GM18508 (cell line): ENCODE measurements around the gene SNCG.
"Not testable (repeated sequence)": the region's sequence is repeated elsewhere in the genome, so short reads cannot be mapped to it uniquely, and the experiment has no call there.

Source experiments
- ATAC-seq: cut with Tn5 transposase; IDR thresholded peaks from one replicate; pipeline ENCODE4 v1.9.1; 2021; ENCODE audit warnings: moderate number of reproducible peaks; ENCODE audit not compliant: insufficient read depth, unreplicated experiment

SNCG gene

GRCh38 chr10:86972613-86973380, 14.4 kb downstream of the SNCG start:
- no peak for ATAC-seq

DNA sequence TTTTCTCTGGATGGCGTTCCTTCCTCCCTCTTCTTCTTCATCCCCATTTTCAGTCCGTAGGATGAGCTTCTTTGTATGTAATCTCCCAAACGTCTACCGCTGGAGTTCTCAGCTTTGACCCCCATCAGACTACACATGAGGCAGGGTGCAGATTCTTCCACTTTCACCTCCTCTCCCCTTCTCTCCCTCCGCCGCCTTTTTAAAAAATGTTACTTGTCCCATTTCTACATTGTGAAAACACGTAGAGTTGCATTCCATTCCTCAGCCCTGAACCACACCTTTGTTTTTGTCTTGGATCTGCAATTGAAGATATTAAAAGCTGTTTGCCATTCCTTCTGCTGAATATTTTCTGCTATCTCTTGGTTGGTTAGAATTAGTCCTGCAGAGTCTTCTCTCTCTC, 16.1 kb downstream of the SNCG start:
- no peak for ATAC-seq

GRCh38 chr10:86976362-86977056, 18.1 kb downstream of the SNCG start:
- ATAC-seq = no peak

GRCh38 chr10:86978457-86978856, 20.1 kb downstream of the SNCG start:
- ATAC-seq = not testable (repeated sequence)

GRCh38 chr10:86979296-86979818, 21.0 kb downstream of the SNCG start:
- ATAC-seq = no peak

- ATAC-seq = no peak
Measured at GRCh38 chr10:86979977-86980448, 21.6 kb downstream of the SNCG start.

- not testable (repeated sequence) for ATAC-seq
Measured at GRCh38 chr10:86981020-86981419, 22.6 kb downstream of the SNCG start.

GRCh38 chr10:86981716-86982115, 23.3 kb downstream of the SNCG start:
- ATAC-seq = no peak

- not testable (repeated sequence) for ATAC-seq
Measured at GRCh38 chr10:86984498-86984897, 26.1 kb downstream of the SNCG start.

- ATAC-seq = no peak
Measured at GRCh38 chr10:86988520-86988919, 30.1 kb downstream of the SNCG start.

DNA sequence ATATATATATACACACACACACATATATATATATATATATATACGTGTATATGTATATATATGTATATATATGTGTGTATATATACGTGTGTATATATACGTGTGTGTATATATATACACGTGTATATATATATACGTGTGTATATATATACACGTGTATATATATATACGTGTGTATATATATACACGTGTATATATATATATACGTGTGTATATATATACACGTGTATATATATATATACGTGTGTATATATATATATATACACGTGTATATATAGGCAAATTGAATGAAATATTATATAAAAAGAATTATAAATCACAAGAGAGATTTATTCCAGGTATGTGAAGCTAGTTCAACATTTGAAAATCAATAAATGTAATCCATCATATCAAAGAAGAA, 33.0 kb downstream of the SNCG start:
- not testable (repeated sequence) for ATAC-seq

- no peak for ATAC-seq
Measured at GRCh38 chr10:86992456-86992855, 34.1 kb downstream of the SNCG start.

GRCh38 chr10:86992929-86993328, 34.5 kb downstream of the SNCG start:
- no peak for ATAC-seq

GRCh38 chr10:86999802-87000403, 41.5 kb downstream of the SNCG start:
- ATAC-seq = not testable (repeated sequence)

GRCh38 chr10:87000491-87000890, 42.1 kb downstream of the SNCG start:
- no peak for ATAC-seq

DNA sequence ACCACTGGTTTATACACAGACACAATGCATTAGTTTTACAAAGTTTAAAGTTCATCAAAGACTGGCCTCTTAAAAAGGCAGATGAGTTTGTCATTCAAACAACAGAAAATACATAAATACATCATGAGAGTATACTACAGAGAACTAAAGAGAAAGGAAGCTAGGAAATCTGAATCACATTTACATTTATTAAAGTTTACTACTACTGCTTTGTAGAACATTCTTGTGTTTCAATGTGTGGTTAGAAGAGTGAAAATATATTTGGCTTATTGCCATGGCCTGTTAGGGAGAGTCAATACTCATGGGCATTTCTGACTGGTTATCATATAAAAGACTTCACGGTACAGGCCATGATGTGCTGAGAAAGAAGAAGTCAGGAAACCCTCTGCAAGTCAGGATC, 48.7 kb downstream of the SNCG start:
- ATAC-seq = not testable (repeated sequence)

GRCh38 chr10:87007674-87008073, 49.3 kb downstream of the SNCG start:
- not testable (repeated sequence) for ATAC-seq

DNA sequence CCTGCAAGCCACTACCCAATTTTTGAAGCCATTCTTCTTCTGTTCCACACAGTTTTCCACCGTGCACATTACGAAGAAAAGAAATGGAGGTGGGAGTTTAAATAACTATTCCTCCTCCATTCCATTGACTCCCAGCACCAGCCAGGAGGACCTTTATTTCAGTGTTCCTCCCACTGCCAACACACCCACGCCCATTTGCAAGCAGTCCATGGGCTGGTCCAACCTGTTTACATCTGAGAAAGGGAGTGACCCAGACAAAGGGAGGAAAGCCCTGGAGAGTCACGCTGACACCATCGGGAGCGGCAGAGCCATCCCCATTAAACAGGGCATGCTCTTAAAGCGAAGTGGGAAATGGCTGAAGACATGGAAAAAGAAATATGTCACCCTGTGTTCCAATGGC, 49.9 kb downstream of the SNCG start:
- not testable (repeated sequence) for ATAC-seq

DNA sequence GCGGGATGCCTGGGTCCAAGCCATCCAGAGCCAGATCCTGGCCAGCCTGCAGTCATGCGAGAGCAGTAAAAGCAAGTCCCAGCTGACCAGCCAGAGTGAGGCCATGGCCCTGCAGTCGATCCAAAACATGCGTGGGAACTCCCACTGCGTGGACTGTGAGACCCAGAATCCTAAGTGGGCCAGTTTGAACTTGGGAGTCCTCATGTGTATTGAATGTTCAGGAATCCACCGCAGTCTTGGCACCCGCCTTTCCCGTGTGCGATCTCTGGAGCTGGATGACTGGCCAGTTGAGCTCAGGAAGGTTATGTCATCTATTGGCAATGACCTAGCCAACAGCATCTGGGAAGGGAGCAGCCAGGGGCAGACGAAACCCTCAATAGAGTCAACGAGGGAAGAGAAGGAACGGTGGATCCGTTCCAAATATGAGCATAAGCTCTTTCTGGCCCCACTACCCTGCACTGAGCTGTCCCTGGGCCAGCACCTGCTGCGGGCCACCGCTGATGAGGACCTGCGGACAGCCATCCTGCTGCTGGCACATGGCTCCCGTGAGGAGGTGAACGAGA, 50.8 kb downstream of the SNCG start:
- ATAC-seq = not testable (repeated sequence)
